Superior temporal gyrus (tissue), 1 donor: Measurements from ENCODE around the gene OLIG3.

Experiments
- DNase-seq: peaks from one replicate; pipeline ENCODE4 v3.0.0-alpha.2; 2016; ENCODE audit errors: extremely low spot score

The OLIG3 gene

DNA sequence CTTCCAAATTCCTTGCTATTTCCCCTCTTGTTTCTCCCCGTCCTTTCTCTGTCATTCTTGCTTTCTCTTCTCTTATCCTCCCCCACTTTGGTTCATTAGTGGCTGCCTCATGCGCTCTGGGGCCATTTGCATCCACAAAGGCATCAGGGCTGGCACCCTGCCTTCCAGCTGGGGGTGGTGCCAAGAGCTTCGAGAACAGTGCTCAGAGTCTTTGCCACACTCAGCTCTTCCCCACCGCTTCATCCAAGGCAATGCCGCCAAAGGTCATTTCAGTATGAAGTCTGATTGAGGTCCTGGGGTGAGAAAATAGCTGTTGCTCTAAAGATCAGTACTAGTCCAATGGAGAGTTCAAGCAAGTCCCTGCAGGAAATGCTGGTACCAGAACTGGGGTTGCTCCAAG is 22.7 kb downstream of the OLIG3 start:
- DNase-seq = no peak

DNA sequence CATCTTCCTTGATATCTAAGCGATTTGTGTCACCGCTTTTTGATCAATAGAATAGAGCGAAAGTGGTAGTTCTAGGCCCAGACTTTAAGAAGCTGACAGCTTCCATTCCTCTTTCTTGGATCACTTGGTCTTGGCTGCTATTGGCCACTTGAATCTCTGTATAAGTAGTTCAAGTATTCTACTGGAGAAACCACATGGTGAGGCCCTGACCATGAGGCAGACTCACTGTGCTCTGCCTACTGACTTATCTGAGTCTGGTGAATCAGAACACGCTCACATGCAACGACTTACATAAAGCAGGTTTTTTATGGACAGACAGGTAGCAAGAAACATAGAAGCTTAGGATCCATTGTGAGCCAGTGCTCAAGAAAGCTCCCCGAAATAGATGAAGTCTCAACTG is 27.0 kb downstream of the OLIG3 start:
- no peak for DNase-seq

DNA sequence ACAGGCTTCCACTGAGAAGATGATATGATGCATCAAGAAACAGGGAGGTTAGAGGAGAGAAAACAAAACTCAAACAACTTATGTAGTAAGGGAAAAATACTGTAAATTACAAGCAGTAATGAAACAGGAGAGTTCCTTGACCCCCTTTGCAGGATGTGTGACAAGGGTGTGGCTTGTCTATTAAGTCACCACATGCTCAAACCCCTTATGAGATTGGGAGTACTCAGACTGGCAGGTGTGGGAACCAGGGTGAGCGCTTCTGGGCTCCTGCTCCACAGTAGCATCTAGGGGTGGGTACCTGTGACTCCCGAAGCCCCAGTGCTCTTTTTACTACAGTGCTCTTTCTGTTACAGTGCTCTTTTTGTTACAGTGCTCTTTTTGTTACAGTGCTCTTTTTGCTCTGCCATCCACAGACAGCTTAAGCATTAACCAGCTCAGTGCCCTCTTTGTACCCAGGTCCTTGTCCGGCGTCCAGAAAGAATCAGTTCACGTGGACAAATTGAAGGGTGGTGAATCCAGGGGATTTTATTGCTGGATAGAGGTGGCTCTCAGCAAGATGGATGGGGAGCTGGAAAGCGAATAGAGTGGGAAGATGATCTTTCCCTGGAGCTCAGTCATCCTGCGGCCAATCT is 28.7 kb downstream of the OLIG3 start:
- no peak for DNase-seq

DNA sequence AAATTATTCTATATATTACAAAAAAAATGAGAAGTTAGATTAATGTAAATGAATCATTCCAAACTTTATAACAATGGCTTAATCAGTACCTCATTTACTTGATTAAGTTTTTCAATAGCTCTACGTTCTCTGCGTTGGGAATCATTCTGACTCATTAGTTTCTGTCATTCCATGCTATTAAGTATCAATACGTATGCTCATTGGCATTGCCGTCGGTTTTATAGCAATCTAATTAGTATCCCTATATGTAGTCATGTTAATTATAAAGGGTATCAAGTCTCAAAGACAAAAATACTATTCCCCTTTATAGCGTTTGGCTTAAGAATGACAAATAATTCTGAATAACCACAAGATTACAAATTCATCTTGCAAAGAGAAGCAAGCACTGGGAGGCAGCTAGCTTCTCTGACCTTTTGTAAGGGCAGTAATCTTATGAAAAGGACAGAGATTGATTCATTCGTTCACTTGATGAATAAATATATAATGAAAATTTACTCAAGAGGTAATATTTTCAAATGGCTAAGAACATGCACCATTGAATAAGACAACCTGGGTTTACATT is 41.8 kb downstream of the OLIG3 start:
- DNase-seq = no peak

DNA sequence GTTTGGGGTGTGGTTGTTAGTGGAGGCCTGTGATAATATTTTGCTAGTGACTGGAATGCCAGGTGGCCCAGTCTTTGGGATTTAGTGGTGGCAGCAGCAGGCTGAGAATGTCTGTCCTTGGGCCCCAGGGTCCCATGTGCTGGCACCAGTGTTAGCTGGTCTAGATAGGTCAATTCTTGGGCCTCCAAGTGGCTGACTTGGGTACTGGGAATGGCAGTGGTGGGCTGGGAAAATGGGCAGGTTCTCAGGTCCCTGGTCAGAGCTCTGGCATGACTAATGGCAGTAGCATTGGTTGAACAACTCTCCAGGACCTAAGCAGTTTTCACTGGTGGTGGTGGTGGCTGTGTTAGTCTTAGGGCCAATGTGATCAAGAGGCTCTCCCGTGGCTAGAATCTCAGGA is 50.3 kb downstream of the OLIG3 start:
- no peak for DNase-seq
